ENCODE measurements around the gene HOXB7.

Gene HOXB7

GRCh38 chr17:48637323-48638260 lies 26.8 kb upstream of the HOXB7 start:
- Histone ChIP-seq H3K27ac (no peak overlapping the region), H3K4me3 (no peak overlapping the region)

GRCh38 chr17:48636177-48637018 lies 25.6 kb upstream of the HOXB7 start:
- H3K27ac ChIP-seq, result no peak overlapping the region
- H3K4me3 ChIP-seq, result no peak overlapping the region

GRCh38 chr17:48634493-48635208 lies 23.8 kb upstream of the HOXB7 start:
- no peak overlapping the region for H3K27ac ChIP-seq
- no peak overlapping the region for H3K4me3 ChIP-seq

- Histone ChIP-seq H3K4me3 (no peak overlapping the region), H3K27ac (no peak overlapping the region)
These were observed 22.5 kb upstream of the HOXB7 start for GRCh38 chr17:48633266-48633677.

GRCh38 chr17:48632579-48633265 lies 21.9 kb upstream of the HOXB7 start:
- no peak overlapping the region for H3K27ac ChIP-seq
- no peak overlapping the region for H3K4me3 ChIP-seq

GRCh38 chr17:48631693-48632578 lies 21.1 kb upstream of the HOXB7 start:
- Histone ChIP-seq H3K27ac (no peak overlapping the region), H3K4me3 (no peak overlapping the region)

- no peak overlapping the region for H3K27ac ChIP-seq
- no peak overlapping the region for H3K4me3 ChIP-seq
These were observed 20.3 kb upstream of the HOXB7 start for GRCh38 chr17:48630925-48631692.

GRCh38 chr17:48630009-48630924 lies 19.4 kb upstream of the HOXB7 start:
- no peak overlapping the region for H3K4me3 ChIP-seq
- no peak overlapping the region for H3K27ac ChIP-seq

GRCh38 chr17:48629411-48629759 lies 18.6 kb upstream of the HOXB7 start:
- Histone ChIP-seq H3K4me3 (no peak overlapping the region), H3K27ac (no peak overlapping the region)

- Histone ChIP-seq H3K27ac (no peak overlapping the region), H3K4me3 (no peak overlapping the region)
These were observed 18.0 kb upstream of the HOXB7 start for GRCh38 chr17:48628649-48629410.

GRCh38 chr17:48627623-48628521 lies 17.1 kb upstream of the HOXB7 start:
- Histone ChIP-seq H3K27ac (no peak overlapping the region), H3K4me3 (no peak overlapping the region)

GRCh38 chr17:48627118-48627597 lies 16.3 kb upstream of the HOXB7 start:
- Histone ChIP-seq H3K27ac (no peak overlapping the region), H3K4me3 (no peak overlapping the region)

GRCh38 chr17:48626245-48627117 lies 15.7 kb upstream of the HOXB7 start, which contains the start of gene HOXB9:
HOXB9 (minus strand) TSS chr17:48626358; CDS start chr17:48626269, 89 bp downstream.
- H3K27ac ChIP-seq, result peak within 1 kb of the TSS in 3 of 21 experiments; percentile 7 to 79 (median 13)
- peak within 1 kb of the TSS; percentile 5 to 25 (median 16) for H3K4me3 ChIP-seq

Data from skin epidermis (tissue), 12 donors.